Embryonic facial prominence (tissue), 1 donor: Measurements from ENCODE around the gene RGPD3.
"Not testable (repeated sequence)": the region's sequence is repeated elsewhere in the genome, so short reads cannot be mapped to it uniquely, and the experiment has no call there.

Source experiments
- DNase-seq: peaks from one replicate; pipeline ENCODE4 v3.0.0-alpha.2; 2016; ENCODE audit errors: extremely low spot score

RGPD3 gene

GRCh38 chr2:106486551-106487385 is 18.6 kb upstream of the RGPD3 start, which contains the start of gene CD8B2:
Gene CD8B2, plus strand, starts transcription at chr2:106487364. Its CDS starts 63 bp downstream, at chr2:106487427.
- DNase-seq: not testable (repeated sequence)

GRCh38 chr2:106479563-106479962 is 11.3 kb upstream of the RGPD3 start:
- DNase-seq: not testable (repeated sequence)

- not testable (repeated sequence) for DNase-seq
These were observed 9.4 kb upstream of the RGPD3 start for GRCh38 chr2:106477647-106478046.

DNA sequence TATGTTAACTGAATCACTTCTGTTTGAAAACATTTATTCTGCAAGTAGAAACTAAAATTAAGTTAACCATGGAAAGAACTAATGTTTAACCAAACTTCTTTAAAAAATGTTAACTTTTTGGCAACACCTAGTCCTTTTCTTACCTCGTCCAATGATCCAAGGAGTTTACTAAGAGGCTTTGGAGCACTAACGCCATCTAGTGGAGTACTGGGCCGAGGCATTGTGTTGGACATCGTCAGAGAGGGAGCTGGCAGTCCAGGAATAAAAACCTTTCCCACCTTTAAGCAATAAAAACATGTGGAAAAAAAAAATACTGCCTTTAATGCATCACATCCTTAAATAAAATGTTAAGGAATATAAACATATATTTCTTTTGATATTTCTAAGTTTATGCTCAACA is 2.4 kb upstream of the RGPD3 start:
- not testable (repeated sequence) for DNase-seq

DNA sequence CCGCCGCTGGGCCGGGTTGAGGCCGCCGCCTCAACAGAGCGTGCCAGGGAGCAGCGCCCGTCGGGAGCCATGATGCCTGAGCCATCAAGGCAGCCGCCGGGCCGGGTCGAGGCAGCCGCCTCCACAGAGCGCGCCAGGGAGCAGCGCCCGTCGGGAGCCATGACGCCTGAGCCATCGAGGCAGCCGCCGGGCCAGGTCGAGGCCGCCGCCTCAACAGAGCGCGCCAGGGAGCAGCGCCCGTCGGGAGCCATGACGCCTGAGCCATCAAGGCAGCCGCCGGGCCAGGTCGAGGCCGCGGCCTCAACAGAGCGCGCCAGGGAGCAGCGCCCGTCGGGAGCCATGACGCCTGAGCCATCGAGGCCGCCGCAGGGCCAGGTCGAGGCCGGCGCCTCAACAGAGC is 697 bp downstream of the RGPD3 start:
- not testable (repeated sequence) for DNase-seq

DNA sequence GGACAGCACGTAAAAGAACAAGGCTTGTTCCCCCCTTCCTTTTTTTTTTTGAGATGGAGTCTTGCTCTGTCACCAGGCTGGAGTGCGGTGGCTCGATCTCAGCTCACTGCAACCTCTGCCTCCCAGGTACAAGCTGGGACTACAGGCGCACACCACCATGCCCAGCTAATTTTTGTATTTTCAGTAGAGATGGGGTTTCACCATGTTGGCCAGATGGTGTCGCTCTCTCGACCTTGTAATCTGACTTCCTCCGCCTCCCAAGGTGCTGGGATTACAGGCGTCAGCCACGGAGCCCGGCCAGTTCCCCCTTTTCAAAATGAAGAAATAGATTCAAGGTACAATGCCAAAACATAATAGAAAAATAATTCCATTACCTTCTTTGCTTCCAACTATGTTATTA is 6.3 kb downstream of the RGPD3 start:
- not testable (repeated sequence) for DNase-seq

- not testable (repeated sequence) for DNase-seq
These were observed 77.5 kb downstream of the RGPD3 start for GRCh38 chr2:106390680-106391079.

GRCh38 chr2:106388814-106389410 is 79.3 kb downstream of the RGPD3 start:
- not testable (repeated sequence) for DNase-seq

GRCh38 chr2:106384548-106384947 is 83.7 kb downstream of the RGPD3 start:
- DNase-seq: not testable (repeated sequence)

DNA sequence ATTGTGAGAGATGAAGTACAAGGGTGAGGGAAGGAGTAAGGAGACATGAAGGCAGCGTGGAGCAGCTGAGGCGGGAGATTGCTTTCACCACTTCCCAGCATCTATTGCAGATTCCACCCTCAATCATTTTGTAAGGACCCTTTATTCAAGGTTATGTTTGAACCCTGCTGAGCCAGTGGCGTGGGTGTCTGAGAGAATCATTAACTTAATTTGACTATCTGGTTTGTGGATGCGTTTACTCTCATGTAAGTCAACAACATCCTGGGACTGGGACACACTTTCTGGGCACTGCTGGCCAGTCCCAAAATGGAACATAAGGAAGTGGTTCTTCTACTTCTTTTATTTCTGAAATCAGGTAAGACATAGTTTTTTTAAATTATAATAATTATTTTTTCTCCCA is 86.3 kb downstream of the RGPD3 start:
- not testable (repeated sequence) for DNase-seq

GRCh38 chr2:106379567-106379966 is 88.6 kb downstream of the RGPD3 start:
- DNase-seq: not testable (repeated sequence)

DNA sequence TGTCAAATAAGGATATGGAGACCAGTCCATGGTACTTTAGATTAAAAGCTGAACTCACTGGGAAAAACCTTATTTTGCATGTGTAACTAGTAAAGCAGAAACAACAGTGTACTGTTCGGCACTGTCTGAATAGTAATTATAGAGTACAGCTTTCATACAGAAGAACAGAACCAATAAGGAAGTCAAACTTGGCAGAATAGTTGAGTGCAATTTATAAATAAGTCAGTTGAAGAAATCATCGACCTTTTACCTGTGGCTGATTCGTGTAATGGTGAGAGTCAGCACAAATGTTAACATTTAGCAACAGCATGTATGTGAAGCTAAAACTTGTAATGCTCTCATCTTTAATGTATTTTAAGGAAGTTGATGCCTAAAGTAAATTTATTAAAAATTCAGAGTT is 99.0 kb downstream of the RGPD3 start:
- DNase-seq: not testable (repeated sequence)

- DNase-seq: no peak
These were observed 101.9 kb downstream of the RGPD3 start for GRCh38 chr2:106366204-106366885.

- DNase-seq: no peak
These were observed 104.4 kb downstream of the RGPD3 start for GRCh38 chr2:106363791-106364190.

- no peak for DNase-seq
These were observed 105.4 kb downstream of the RGPD3 start for GRCh38 chr2:106362789-106363188.

- DNase-seq: no peak
These were observed 108.7 kb downstream of the RGPD3 start for GRCh38 chr2:106359512-106359911.

DNA sequence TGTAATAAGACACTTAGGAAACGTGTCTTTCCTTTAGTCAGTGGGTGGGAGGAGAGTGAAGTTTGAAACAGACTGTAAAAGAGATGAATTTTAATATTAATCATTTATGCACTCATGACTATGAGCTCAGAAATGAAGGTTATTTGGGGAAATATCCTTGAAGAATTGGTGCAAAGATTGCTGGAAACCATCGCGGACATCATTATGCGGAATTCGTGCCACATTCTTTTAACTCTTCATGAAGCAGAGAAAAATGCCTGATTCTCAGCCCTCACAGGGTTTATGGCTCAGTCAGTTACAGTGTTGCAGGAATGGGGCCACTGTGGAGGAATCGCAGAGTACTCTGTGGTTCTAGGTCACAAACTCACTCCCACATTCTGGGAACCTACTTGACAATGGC is 109.7 kb downstream of the RGPD3 start:
- DNase-seq: no peak

- DNase-seq: no peak
These were observed 110.1 kb downstream of the RGPD3 start for GRCh38 chr2:106358081-106358480.

GRCh38 chr2:106356291-106356690 is 111.9 kb downstream of the RGPD3 start:
- no peak for DNase-seq

- no peak for DNase-seq
These were observed 114.5 kb downstream of the RGPD3 start for GRCh38 chr2:106353676-106354075.

- DNase-seq: no peak
These were observed 117.2 kb downstream of the RGPD3 start for GRCh38 chr2:106350980-106351379.

DNA sequence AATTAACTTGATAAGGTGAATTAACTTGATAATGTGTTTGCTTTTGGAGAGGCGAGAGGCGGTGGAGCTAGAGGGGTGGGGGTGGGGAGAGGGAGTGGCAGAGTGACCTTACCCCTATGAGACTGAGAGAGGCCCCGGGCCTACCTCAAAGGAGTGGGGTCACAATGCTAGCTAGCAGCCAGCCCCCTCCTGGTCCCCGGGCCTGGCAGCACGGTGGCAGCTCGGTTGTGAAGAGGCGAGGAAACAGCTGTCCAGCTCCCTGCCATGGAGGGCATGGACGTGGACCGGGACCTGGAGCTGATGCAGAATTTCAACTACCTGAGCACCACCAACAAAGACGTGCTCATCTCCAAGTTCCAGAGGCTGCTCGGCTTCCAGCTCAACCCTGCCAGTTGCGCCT is 123.9 kb downstream of the RGPD3 start:
- DNase-seq: no peak

GRCh38 chr2:106343274-106343673 is 124.9 kb downstream of the RGPD3 start:
- no peak for DNase-seq
